Panc1 (cell line): ENCODE results near the gene RFX1. TPM values are rescaled to one million over a fixed set of nuclear protein-coding genes. Genes with fewer than 3 reads are reported as not detected.
A peak's percentile ranks its signal among the peaks of the same experiment; 100 is the strongest.
"Not testable (repeated sequence)": the region's sequence is repeated elsewhere in the genome, so short reads cannot be mapped to it uniquely, and the experiment has no call there.

ENCODE experiments used
- ATAC-seq: fragments of 200-7000 bp; cut with Tn5 transposase; 2 replicates; pipeline ENCODE4 v1.9.1; 2020; ENCODE audit warnings: mild to moderate bottlenecking, moderate library complexity
- BruUV-seq: library from RNA; stranded (reverse); fragments of 400-500 nt; replicated peaks from 2 replicates; lab custom pipeline; 2021; lab: Mats Ljungman, UMichigan
- CTCF ChIA-PET: fragments of 300-600 bp; sonication (Branson Sonifier 250); formaldehyde crosslinking; loops from one replicate; lab custom pipeline; 2022; ENCODE audit warnings: antibody characterized with exemption; lab: Charles Lee
- POLR2A ChIA-PET: fragments of 300-600 bp; sonication (Branson Sonifier 250); formaldehyde crosslinking; loops from one replicate; lab custom pipeline; 2022; ENCODE audit warnings: antibody characterized with exemption; lab: Charles Lee
- DNase-seq: peaks from one replicate; pipeline ENCODE4 v3.0.0-alpha.2; 2010; ENCODE audit warnings: low read depth, low spot score
- H3K27ac ChIP-seq: 2 replicates; pipeline ENCODE4 v1.5.1; 2011; ENCODE audit warnings: mild to moderate bottlenecking, low read length, inconsistent platforms
- H3K27me3 ChIP-seq: fragments of 200-500 bp; sonication (Bioruptor generic); 2 replicates; pipeline ENCODE4 v1.6.0; 2014; ENCODE audit warnings: low read length, inconsistent platforms; ENCODE audit not compliant: control insufficient read depth, insufficient read depth
- H3K36me3 ChIP-seq: fragments of 200-500 bp; sonication (Bioruptor generic); 2 replicates; pipeline ENCODE4 v1.5.1; 2014; ENCODE audit warnings: inconsistent platforms, mild to moderate bottlenecking, low read length, moderate library complexity; ENCODE audit not compliant: control insufficient read depth, insufficient read depth
- H3K4me1 ChIP-seq: 2 replicates; pipeline ENCODE4 v1.5.1; 2011; ENCODE audit warnings: inconsistent platforms, mild to moderate bottlenecking, low read length, moderate library complexity; ENCODE audit not compliant: control insufficient read depth, insufficient read depth
- H3K4me3 ChIP-seq, 2 experiments: 2 replicates each; pipeline ENCODE4 v1.5.1; 2011 to 2012; ENCODE audit warnings: low read depth in 2 of 2, low read length in 2 of 2, mild to moderate bottlenecking in 2 of 2, inconsistent platforms in 1 of 2, moderate library complexity in 1 of 2
- H3K9me3 ChIP-seq: fragments of 200-500 bp; sonication (Bioruptor generic); 2 replicates; pipeline ENCODE4 v1.5.1; 2014; ENCODE audit warnings: low read depth, mild to moderate bottlenecking, inconsistent platforms, low read length, moderate library complexity; ENCODE audit not compliant: control insufficient read depth, insufficient read depth
- POLR2AphosphoS5 ChIP-seq: IDR thresholded peaks from 2 replicates; pipeline ENCODE4 v1.6.1; 2012; ENCODE audit warnings: mild to moderate bottlenecking, low read depth, low read length, moderate library complexity
- SIN3A ChIP-seq: IDR thresholded peaks from 2 replicates; pipeline ENCODE4 v1.6.1; 2012; ENCODE audit warnings: low read depth, mild to moderate bottlenecking, low read length, moderate library complexity, borderline replicate concordance; ENCODE audit not compliant: insufficient read depth
- TCF7L2 ChIP-seq: IDR thresholded peaks from 2 replicates; pipeline ENCODE4 v1.6.1; 2011; ENCODE audit warnings: mild to moderate bottlenecking, low read depth, low read length, inconsistent platforms
- in situ Hi-C: cut with HindIII; loops from 2 replicates; pipeline ENCODE4 v1.10.0; 2016; ENCODE audit warnings: low sequenced_read_pairs, low pct_unique_long_range_greater_than_20kb
- intact Hi-C: fragments of 100-400 bp; cut with micrococcal nuclease; formaldehyde crosslinking; loops from one replicate; pipeline ENCODE4 v1.10.0; 2022; ENCODE audit not compliant: unreplicated experiment
- total RNA-seq: library from RNA; stranded (reverse); gene quantifications from one replicate; pipeline ENCODE4 v1.2.1, GENCODE V29; 2021; ENCODE audit not compliant: unreplicated experiment
- TF ChIP-seq, protein P1 (sequence below), 2 experiments: IDR thresholded peaks; 2 replicates each; pipeline ENCODE4 v1.6.1; 2011 to 2012; ENCODE audit warnings: low read depth in 2 of 2, control low read depth in 1 of 2, low read length in 1 of 2, mild to moderate bottlenecking in 1 of 2, moderate library complexity in 1 of 2; ENCODE audit not compliant: insufficient read depth in 1 of 2
- TF ChIP-seq, protein P2 (sequence below): fragments of 450-650 bp; IDR thresholded peaks from 2 replicates; pipeline ENCODE4 v1.5.1; 2017; ENCODE audit warnings: mild to moderate bottlenecking

Gene RFX1
- total RNA-seq, 1 experiment from 2014 or later: 15.2 TPM

GRCh38 chr19:13975870-13976269 is 30.2 kb downstream of the RFX1 start:
- intact Hi-C loops: no loop called here
- ChIA-PET CTCF (no interaction called here), POLR2A (no interaction called here)
- BruUV-seq: no TSS peak
- ATAC-seq (no peak), DNase-seq (no peak)
- Histone ChIP-seq H3K27ac (no peak overlapping the region), H3K36me3 (no peaks in the 10 kb centered on the region), H3K27me3 (no peaks in the 10 kb centered on the region), H3K4me1 (no peaks in the 10 kb centered on the region), H3K4me3 (no peak overlapping the region), H3K9me3 (no peaks in the 10 kb centered on the region)
- in situ Hi-C loops: no loop called here
- TF ChIP-seq TCF7L2 (no peak), SIN3A (no peak), POLR2AphosphoS5 (no peak)
- TF ChIP-seq, protein P1, sequence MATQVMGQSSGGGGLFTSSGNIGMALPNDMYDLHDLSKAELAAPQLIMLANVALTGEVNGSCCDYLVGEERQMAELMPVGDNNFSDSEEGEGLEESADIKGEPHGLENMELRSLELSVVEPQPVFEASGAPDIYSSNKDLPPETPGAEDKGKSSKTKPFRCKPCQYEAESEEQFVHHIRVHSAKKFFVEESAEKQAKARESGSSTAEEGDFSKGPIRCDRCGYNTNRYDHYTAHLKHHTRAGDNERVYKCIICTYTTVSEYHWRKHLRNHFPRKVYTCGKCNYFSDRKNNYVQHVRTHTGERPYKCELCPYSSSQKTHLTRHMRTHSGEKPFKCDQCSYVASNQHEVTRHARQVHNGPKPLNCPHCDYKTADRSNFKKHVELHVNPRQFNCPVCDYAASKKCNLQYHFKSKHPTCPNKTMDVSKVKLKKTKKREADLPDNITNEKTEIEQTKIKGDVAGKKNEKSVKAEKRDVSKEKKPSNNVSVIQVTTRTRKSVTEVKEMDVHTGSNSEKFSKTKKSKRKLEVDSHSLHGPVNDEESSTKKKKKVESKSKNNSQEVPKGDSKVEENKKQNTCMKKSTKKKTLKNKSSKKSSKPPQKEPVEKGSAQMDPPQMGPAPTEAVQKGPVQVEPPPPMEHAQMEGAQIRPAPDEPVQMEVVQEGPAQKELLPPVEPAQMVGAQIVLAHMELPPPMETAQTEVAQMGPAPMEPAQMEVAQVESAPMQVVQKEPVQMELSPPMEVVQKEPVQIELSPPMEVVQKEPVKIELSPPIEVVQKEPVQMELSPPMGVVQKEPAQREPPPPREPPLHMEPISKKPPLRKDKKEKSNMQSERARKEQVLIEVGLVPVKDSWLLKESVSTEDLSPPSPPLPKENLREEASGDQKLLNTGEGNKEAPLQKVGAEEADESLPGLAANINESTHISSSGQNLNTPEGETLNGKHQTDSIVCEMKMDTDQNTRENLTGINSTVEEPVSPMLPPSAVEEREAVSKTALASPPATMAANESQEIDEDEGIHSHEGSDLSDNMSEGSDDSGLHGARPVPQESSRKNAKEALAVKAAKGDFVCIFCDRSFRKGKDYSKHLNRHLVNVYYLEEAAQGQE (IDR thresholded peaks at IDR 0.05; ENCODE audit: insufficient read depth in 1 of 2, low read depth in 2 of 2, low read length in 1 of 2): no peak
- TF ChIP-seq, protein P2, sequence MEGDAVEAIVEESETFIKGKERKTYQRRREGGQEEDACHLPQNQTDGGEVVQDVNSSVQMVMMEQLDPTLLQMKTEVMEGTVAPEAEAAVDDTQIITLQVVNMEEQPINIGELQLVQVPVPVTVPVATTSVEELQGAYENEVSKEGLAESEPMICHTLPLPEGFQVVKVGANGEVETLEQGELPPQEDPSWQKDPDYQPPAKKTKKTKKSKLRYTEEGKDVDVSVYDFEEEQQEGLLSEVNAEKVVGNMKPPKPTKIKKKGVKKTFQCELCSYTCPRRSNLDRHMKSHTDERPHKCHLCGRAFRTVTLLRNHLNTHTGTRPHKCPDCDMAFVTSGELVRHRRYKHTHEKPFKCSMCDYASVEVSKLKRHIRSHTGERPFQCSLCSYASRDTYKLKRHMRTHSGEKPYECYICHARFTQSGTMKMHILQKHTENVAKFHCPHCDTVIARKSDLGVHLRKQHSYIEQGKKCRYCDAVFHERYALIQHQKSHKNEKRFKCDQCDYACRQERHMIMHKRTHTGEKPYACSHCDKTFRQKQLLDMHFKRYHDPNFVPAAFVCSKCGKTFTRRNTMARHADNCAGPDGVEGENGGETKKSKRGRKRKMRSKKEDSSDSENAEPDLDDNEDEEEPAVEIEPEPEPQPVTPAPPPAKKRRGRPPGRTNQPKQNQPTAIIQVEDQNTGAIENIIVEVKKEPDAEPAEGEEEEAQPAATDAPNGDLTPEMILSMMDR: no peak

- Histone ChIP-seq H3K4me3 (no peak overlapping the region), H3K27me3 (no peaks in the 10 kb centered on the region), H3K27ac (no peak overlapping the region), H3K36me3 (no peaks in the 10 kb centered on the region), H3K4me1 (no peaks in the 10 kb centered on the region), H3K9me3 (no peaks in the 10 kb centered on the region)
- BruUV-seq: no TSS peak
- DNase-seq (no peak), ATAC-seq (peak; percentile 37; the same call in 1 of the 2 replicates)
- ChIA-PET POLR2A (no interaction called here), CTCF (no interaction called here)
- TF ChIP-seq SIN3A (no peak), POLR2AphosphoS5 (no peak), TCF7L2 (no peak)
- in situ Hi-C loops: no loop called here
- intact Hi-C loops: no loop called here
Measured at GRCh38 chr19:13974073-13974472, 32.0 kb downstream of the RFX1 start.

DNA sequence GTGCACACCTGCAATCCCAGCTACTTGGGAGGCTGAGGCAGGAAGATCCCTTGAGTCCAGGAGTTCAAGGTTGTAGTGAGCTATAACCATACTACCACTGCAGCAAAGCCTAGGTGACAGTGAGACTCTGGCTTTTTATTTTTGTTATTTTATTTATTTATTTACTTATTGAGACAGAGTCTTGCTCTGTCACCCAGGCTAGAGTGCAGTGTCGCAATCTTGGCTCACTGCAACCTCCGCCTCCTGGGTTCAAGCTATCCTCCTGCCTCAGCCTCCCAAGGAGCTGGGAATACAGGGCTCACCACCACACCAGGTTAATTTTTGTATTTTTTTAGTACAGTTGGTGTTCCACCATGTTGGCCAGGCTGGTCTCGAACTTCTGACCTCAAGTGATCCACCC is 32.6 kb downstream of the RFX1 start:
- POLR2A ChIA-PET: not testable (repeated sequence)

More for the DNA sequence above, 32.6 kb downstream of the RFX1 start:
- H3K4me3 ChIP-seq, CTCF ChIA-PET, H3K36me3 ChIP-seq, intact Hi-C loops, in situ Hi-C loops, H3K27ac ChIP-seq, H3K27me3 ChIP-seq, H3K4me1 ChIP-seq, BruUV-seq, H3K9me3 ChIP-seq, DNase-seq, ATAC-seq: not testable (repeated sequence)
